GM12865 (cell line): ENCODE data around the gene ID1.
"Not testable (repeated sequence)": the region's sequence is repeated elsewhere in the genome, so short reads cannot be mapped to it uniquely, and the experiment has no call there.

Experiments used
- DNase-seq: peaks from one replicate; pipeline ENCODE4 v3.0.0; 2010; ENCODE audit warnings: low read depth
- H3K4me3 ChIP-seq: 2 replicates; pipeline ENCODE4 v1.5.1; 2011; ENCODE audit warnings: mild to moderate bottlenecking, low read depth, low read length, control low read depth
- TF ChIP-seq, protein P1 (sequence below): IDR thresholded peaks from 2 replicates; pipeline ENCODE4 v1.5.1; 2011; ENCODE audit warnings: low read length, control low read depth, low read depth, inconsistent platforms; ENCODE audit not compliant: insufficient read depth; ENCODE audit errors: missing control alignments

ID1 gene

GRCh38 chr20:31573555-31574321, 31.4 kb upstream of the ID1 start:
- no peak for DNase-seq
- TF ChIP-seq, protein P1, sequence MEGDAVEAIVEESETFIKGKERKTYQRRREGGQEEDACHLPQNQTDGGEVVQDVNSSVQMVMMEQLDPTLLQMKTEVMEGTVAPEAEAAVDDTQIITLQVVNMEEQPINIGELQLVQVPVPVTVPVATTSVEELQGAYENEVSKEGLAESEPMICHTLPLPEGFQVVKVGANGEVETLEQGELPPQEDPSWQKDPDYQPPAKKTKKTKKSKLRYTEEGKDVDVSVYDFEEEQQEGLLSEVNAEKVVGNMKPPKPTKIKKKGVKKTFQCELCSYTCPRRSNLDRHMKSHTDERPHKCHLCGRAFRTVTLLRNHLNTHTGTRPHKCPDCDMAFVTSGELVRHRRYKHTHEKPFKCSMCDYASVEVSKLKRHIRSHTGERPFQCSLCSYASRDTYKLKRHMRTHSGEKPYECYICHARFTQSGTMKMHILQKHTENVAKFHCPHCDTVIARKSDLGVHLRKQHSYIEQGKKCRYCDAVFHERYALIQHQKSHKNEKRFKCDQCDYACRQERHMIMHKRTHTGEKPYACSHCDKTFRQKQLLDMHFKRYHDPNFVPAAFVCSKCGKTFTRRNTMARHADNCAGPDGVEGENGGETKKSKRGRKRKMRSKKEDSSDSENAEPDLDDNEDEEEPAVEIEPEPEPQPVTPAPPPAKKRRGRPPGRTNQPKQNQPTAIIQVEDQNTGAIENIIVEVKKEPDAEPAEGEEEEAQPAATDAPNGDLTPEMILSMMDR: no peak
- H3K4me3 ChIP-seq: peak overlapping the region; percentile 74

GRCh38 chr20:31574986-31575385, 30.1 kb upstream of the ID1 start:
- not testable (repeated sequence) for DNase-seq, H3K4me3 ChIP-seq

- TF ChIP-seq, protein P1: no peak
- H3K4me3 ChIP-seq: no peak overlapping the region
- no peak for DNase-seq
These were observed 28.3 kb upstream of the ID1 start for GRCh38 chr20:31576751-31577150.

GRCh38 chr20:31577194-31577593, 27.9 kb upstream of the ID1 start:
- TF ChIP-seq, protein P1: no peak
- H3K4me3 ChIP-seq: no peak overlapping the region
- DNase-seq: no peak

DNA sequence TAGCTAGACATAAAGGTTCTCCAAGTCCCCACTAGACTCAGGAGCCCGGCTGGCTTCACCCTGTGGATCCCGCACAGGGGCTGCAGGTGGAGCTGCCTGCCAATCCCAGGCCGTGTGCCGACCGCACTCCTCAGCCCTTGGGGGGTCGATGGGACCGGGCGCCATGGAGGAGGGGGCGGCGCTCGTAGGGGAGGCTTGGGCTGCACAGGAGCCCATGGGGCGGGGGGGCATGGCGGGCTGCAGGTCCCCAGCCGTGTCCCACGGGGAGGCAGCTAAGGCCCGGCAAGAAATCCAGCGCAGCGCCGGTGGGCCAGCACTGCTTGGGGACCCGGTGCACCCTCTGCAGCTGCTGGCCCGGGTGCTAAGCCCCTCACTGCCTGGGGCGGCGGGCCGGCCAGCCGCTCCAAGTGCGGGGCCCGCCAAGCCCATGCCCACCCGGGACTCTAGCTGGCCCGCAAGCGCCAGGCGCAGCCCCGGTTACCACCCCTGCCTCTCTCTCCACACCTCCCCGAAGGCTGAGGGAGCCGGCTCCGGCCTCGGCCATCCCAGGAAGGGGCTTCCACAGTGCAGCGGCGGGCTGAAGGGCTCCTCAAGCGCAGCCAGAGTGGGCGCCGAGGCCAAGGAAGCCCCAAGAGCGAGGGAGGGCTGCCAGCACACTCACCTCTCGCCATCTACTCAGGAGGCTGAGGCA, 26.5 kb upstream of the ID1 start:
- H3K4me3 ChIP-seq: no peak overlapping the region
- DNase-seq: no peak
- TF ChIP-seq, protein P1: no peak

- TF ChIP-seq, protein P1: no peak
- no peak for DNase-seq
- H3K4me3 ChIP-seq: no peak overlapping the region
These were observed 25.8 kb upstream of the ID1 start for GRCh38 chr20:31579245-31579644.

DNA sequence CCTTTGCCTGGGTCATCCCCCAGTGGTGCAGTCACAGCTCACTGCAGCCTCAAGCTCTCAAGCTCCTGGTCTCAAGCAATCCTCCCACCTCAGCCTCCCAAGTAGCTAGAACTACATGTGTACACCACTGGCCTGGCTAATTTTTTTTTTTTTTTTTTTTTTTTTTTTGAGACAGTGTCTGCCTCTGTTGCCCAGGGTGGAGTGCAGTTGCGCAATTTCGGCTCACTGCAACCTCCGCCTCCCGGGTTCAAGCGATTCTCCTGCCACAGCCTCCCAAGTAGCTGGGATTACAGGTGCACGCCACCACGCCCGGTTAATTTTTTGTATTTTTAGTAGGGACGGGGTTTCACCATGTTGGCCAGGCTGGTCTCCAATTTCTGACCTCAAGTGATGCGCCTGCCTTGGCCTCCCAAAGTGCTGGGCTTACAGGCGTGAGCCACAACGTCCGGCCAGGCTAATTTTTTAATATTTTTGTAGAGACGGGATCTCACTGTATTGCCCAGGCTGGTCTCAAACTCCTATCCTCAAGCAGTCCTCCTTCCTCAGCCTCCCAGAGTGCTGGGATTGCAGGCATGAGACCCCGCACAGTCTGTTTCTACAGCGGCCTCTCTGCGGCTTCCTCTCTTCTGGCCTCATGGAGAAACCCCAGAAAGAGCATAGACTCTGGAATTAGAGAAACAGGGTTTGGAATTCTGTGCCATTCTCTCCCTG, 25.0 kb upstream of the ID1 start:
- not testable (repeated sequence) for H3K4me3 ChIP-seq, DNase-seq
